ENCODE measurements around the gene POLR1B. TPM values are rescaled to one million over a fixed set of nuclear protein-coding genes. Genes with fewer than 3 reads are reported as not detected.
"Not testable (repeated sequence)": the region's sequence is repeated elsewhere in the genome, so short reads cannot be mapped to it uniquely, and the experiment has no call there.

Gene POLR1B
- total and polyA plus RNA-seq, 10 of the 15 experiments (the other 5 are each of a cell fraction or from before 2014, with no cell fraction given): 13.4 to 55.8 (median 35.9) TPM

DNA sequence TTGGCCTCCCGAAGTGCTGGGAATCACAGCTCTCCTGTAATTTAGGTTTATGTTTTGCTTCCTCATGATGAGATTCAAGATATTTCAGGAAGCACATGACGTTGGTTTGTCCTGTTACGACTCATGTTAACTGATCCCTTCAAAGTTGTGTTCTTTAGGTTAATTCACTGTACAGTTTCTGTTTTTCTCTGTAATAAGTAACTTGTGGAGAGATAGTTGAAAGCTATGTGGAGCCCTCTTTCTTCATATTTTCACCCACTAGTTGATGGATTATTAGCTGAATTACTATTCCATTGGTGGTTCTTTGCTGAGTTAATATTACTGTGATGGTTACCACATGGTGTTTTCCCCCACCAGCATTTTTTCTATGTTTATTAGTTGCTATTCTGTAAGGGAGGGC is 23.8 kb downstream of the POLR1B start:
- no peaks in the 10 kb centered on the region for H3K27me3 ChIP-seq (replicated peaks in 1 of 2; ENCODE audit: control insufficient read depth in 2 of 2, insufficient read depth in 2 of 2, low read length in 1 of 2)
- no peaks in the 10 kb centered on the region; the same call in 2 of the 3 replicates for H3K9me3 ChIP-seq (replicated peaks; ENCODE audit: control insufficient read depth, insufficient read depth, low read length)
- DNase-seq (ENCODE audit: low read depth, low spot score): peak; percentile 16
- 65% methylated on average over 3 of the region's 3 CpGs for WGBS (ENCODE audit: insufficient coverage, insufficient replicate concordance, low lambda C conversion rate, missing lambda C conversion rate)
- no peak overlapping the region for H3K4me2 ChIP-seq (ENCODE audit: control insufficient read depth, insufficient read depth)
- no TSS peak for BruUV-seq (replicated peaks)
- H2AFZ ChIP-seq (ENCODE audit: control insufficient read depth, low read depth, low read length): no peak overlapping the region
- H3K27ac ChIP-seq (ENCODE audit: control insufficient read depth, insufficient read depth): no peak overlapping the region
- ChIA-PET POLR2A (interaction anchor here (1.5 kb wide), 1 partner anchor 20 kb away, joined by 4 read pairs; no protein-coding TSS in a partner anchor), RAD21 (ENCODE audit: unreplicated experiment) (interaction anchor here (1.2 kb wide), 1 partner anchor 23 kb away, joined by 4 read pairs; no protein-coding TSS in a partner anchor), SMC1A (ENCODE audit: uncharacterized antibody, unreplicated experiment) (interaction anchor here (0.8 to 2.2 kb wide), 4 partner anchors 8 to 262 kb away, joined by 3 to 5 read pairs (median 4); no protein-coding TSS in a partner anchor), CTCF (interaction anchor here (0.7 to 1.9 kb wide), 4 partner anchors 15 to 183 kb away, joined by 3 to 8 read pairs (median 4); no protein-coding TSS in a partner anchor)
- TF ChIP-seq IKZF2 (IDR thresholded peaks at IDR 0.05): no peak
- TF ChIP-seq, protein P1, sequence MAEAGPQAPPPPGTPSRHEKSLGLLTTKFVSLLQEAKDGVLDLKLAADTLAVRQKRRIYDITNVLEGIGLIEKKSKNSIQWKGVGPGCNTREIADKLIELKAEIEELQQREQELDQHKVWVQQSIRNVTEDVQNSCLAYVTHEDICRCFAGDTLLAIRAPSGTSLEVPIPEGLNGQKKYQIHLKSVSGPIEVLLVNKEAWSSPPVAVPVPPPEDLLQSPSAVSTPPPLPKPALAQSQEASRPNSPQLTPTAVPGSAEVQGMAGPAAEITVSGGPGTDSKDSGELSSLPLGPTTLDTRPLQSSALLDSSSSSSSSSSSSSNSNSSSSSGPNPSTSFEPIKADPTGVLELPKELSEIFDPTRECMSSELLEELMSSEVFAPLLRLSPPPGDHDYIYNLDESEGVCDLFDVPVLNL (IDR thresholded peaks at IDR 0.05; ENCODE audit: low read depth, low read length): no peak
- 0 out of 2 replicates have a peak, but pooled peaks have one; percentile 14 for TF ChIP-seq JUNB (IDR thresholded peaks at IDR 0.05)
- TF ChIP-seq PRDM15 (CRISPR knock-in tag; IDR thresholded peaks at IDR 0.05): no peak
- no peak for TF ChIP-seq YY1 (IDR thresholded peaks at IDR 0.05; ENCODE audit: low read depth, low read length)
- TF ChIP-seq, protein P2, sequence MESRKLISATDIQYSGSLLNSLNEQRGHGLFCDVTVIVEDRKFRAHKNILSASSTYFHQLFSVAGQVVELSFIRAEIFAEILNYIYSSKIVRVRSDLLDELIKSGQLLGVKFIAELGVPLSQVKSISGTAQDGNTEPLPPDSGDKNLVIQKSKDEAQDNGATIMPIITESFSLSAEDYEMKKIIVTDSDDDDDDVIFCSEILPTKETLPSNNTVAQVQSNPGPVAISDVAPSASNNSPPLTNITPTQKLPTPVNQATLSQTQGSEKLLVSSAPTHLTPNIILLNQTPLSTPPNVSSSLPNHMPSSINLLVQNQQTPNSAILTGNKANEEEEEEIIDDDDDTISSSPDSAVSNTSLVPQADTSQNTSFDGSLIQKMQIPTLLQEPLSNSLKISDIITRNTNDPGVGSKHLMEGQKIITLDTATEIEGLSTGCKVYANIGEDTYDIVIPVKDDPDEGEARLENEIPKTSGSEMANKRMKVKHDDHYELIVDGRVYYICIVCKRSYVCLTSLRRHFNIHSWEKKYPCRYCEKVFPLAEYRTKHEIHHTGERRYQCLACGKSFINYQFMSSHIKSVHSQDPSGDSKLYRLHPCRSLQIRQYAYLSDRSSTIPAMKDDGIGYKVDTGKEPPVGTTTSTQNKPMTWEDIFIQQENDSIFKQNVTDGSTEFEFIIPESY (IDR thresholded peaks at IDR 0.05): no peak
- no peak for TF ChIP-seq CBX3 (IDR thresholded peaks at IDR 0.05; ENCODE audit: borderline replicate concordance, low read depth)
- no peaks in the 10 kb centered on the region for H3K4me1 ChIP-seq (ENCODE audit: control insufficient read depth, insufficient read depth, low read length)
- in situ Hi-C loops (cut with MboI) (no loop called here), intact Hi-C loops (cut with micrococcal nuclease; ENCODE audit: unreplicated experiment) (loop anchor here (5.0 kb wide), 1 partner anchor 84 kb away; the partner anchor contains the start of gene TTL)
- H3K79me2 ChIP-seq (ENCODE audit: control insufficient read depth, insufficient read depth, low read length): no peaks in the 10 kb centered on the region
- no peak overlapping the region for H3K9ac ChIP-seq (ENCODE audit: control insufficient read depth, insufficient read depth, low read length)
- FAIRE-seq: no peak
- no peaks in the 10 kb centered on the region for H4K20me1 ChIP-seq (ENCODE audit: control insufficient read depth, insufficient read depth)
- H3K4me3 ChIP-seq: no peak overlapping the region
- peaks cover 8 to 34% of the 10 kb centered on the region in 2 experiments for H3K36me3 ChIP-seq (ENCODE audit: control insufficient read depth in 2 of 2, insufficient read depth in 2 of 2, low read length in 1 of 2)
- peak; percentile 85 for ATAC-seq

GRCh38 chr2:112566508-112566907 is 24.2 kb downstream of the POLR1B start:
- H3K27ac ChIP-seq (ENCODE audit: control insufficient read depth, insufficient read depth); H2AFZ ChIP-seq (ENCODE audit: control insufficient read depth, low read depth, low read length); H3K4me3 ChIP-seq; H3K79me2 ChIP-seq (ENCODE audit: control insufficient read depth, insufficient read depth, low read length); FAIRE-seq; H3K4me2 ChIP-seq (ENCODE audit: control insufficient read depth, insufficient read depth); H4K20me1 ChIP-seq (ENCODE audit: control insufficient read depth, insufficient read depth); H3K9me3 ChIP-seq (replicated peaks; ENCODE audit: control insufficient read depth, insufficient read depth, low read length); in situ Hi-C loops (cut with MboI); BruUV-seq (replicated peaks); DNase-seq (ENCODE audit: low read depth, low spot score); H3K9ac ChIP-seq (ENCODE audit: control insufficient read depth, insufficient read depth, low read length); H3K4me1 ChIP-seq (ENCODE audit: control insufficient read depth, insufficient read depth, low read length); H3K27me3 ChIP-seq (replicated peaks in 1 of 2; ENCODE audit: control insufficient read depth in 2 of 2, insufficient read depth in 2 of 2, low read length in 1 of 2): not testable (repeated sequence)
- H3K36me3 ChIP-seq (ENCODE audit: control insufficient read depth in 2 of 2, insufficient read depth in 2 of 2, low read length in 1 of 2): peaks cover 8 to 34% of the 10 kb centered on the region in 2 experiments
- ChIA-PET CTCF (interaction anchor here (1.1 to 1.9 kb wide), 3 partner anchors 16 to 183 kb away, joined by 3 to 8 read pairs (median 5); no protein-coding TSS in a partner anchor), POLR2A (interaction anchor here (1.5 kb wide), 1 partner anchor 21 kb away, joined by 4 read pairs; no protein-coding TSS in a partner anchor), RAD21 (ENCODE audit: unreplicated experiment) (interaction anchor here (1.2 kb wide), 1 partner anchor 24 kb away, joined by 4 read pairs; no protein-coding TSS in a partner anchor), SMC1A (ENCODE audit: uncharacterized antibody, unreplicated experiment) (interaction anchor here (1.6 to 2.2 kb wide), 3 partner anchors 7 to 16 kb away, joined by 3 to 5 read pairs (median 4); no protein-coding TSS in a partner anchor)
- ATAC-seq: peak; percentile 59
- intact Hi-C loops (cut with micrococcal nuclease; ENCODE audit: unreplicated experiment): loop anchor here (5.0 kb wide), 1 partner anchor 84 kb away; the partner anchor contains the start of gene TTL
- WGBS (ENCODE audit: insufficient coverage, insufficient replicate concordance, low lambda C conversion rate, missing lambda C conversion rate): 87% methylated on average over 5 of the region's 5 CpGs

Data from GM12878 (cell line).